NOMO-1 treated with DMSO at 0.1 percent for 48 hours (cell line): ENCODE results near the gene CASZ1.

Experiments
- DNase-seq: peaks from one replicate; lab custom pipeline; 2025; ENCODE audit not compliant: unreplicated experiment; lab: John Stamatoyannopoulos, UW

The CASZ1 gene

GRCh38 chr1:10589074-10589473 lies 207.4 kb downstream of the CASZ1 start:
- DNase-seq = no peak

- no peak for DNase-seq
These were observed 207.8 kb downstream of the CASZ1 start for GRCh38 chr1:10588640-10589039.
